AG04450 (cell line): ENCODE measurements around the gene EBPL. TPM values are rescaled to one million over a fixed set of nuclear protein-coding genes. Genes with fewer than 3 reads are reported as not detected.

Experiments used
- CTCF ChIA-PET: fragments of 300-600, 350-600 bp; formaldehyde crosslinking; extraction: SDS; loops from one replicate; lab custom pipeline; 2022; ENCODE audit warnings: antibody characterized with exemption, inconsistent platforms; lab: Charles Lee
- POLR2A ChIA-PET: fragments of 350-600 bp; formaldehyde crosslinking; extraction: SDS; loops from one replicate; lab custom pipeline; 2021; ENCODE audit warnings: antibody characterized with exemption, inconsistent platforms; lab: Yijun Ruan, JAX
- DNase-seq: peaks from one replicate; pipeline ENCODE4 v3.0.0-alpha.2; 2011; ENCODE audit warnings: low read depth, low spot score
- H3K27ac ChIP-seq: one replicate; pipeline ENCODE4 v1.5.1; 2012; ENCODE audit warnings: low read depth, low read length, control low read depth
- H3K27me3 ChIP-seq: one replicate; pipeline ENCODE4 v1.6.0; 2012; ENCODE audit warnings: low read length; ENCODE audit not compliant: control insufficient read depth, insufficient read depth
- H3K4me3 ChIP-seq: 2 replicates; pipeline ENCODE4 v1.5.1; 2011; ENCODE audit warnings: mild to moderate bottlenecking, low read depth, low read length, control low read depth
- H3K9me3 ChIP-seq: 2 replicates; pipeline ENCODE4 v1.5.1; 2012; ENCODE audit warnings: low read length; ENCODE audit not compliant: control insufficient read depth, insufficient read depth
- CTCF ChIP-seq: IDR thresholded peaks from 2 replicates; pipeline ENCODE4 v1.5.1; 2011; ENCODE audit warnings: low read depth, low read length, control low read depth, inconsistent platforms
- polyA plus RNA-seq: library from polyadenylated mRNA; depleted of rRNA; stranded (reverse); fragments of >200 nt; gene quantifications from 2 replicates; pipeline ENCODE4 v1.2.3, GENCODE V29; 2011

EBPL gene
- polyA plus RNA-seq, 1 experiment = 131 TPM

GRCh38 chr13:49690133-49690994 is 922 bp downstream of the EBPL start:
- DNase-seq = peak; percentile 55
- Histone ChIP-seq H3K9me3 (no peaks in the 10 kb centered on the region), H3K27me3 (no peaks in the 10 kb centered on the region), H3K27ac (peak overlapping the region; percentile 65), H3K4me3 (peak overlapping the region; percentile 82)
- ChIA-PET CTCF (interaction anchor here (0.7 to 1.0 kb wide), 2 partner anchors 11 to 288 kb away, joined by 3 read pairs; no protein-coding TSS in a partner anchor), POLR2A (interaction anchor here (0.6 to 1.4 kb wide), 6 partner anchors 9 to 1301 kb away, joined by 3 to 17 read pairs (median 4); partner anchors contain the start of gene KPNA3)
- TF ChIP-seq CTCF = no peak

GRCh38 chr13:49683489-49683888 is 7.8 kb downstream of the EBPL start:
- ChIA-PET POLR2A (no interaction called here), CTCF (interaction anchor here (1.4 kb wide), 1 partner anchor 253 kb away, joined by 3 read pairs; the partner anchor contains the start of gene SPRYD7)
- DNase-seq = no peak
- H3K9me3 ChIP-seq = peaks cover 3% of the 10 kb centered on the region; the same call in 1 of the 2 replicates
- H3K27me3 ChIP-seq = no peaks in the 10 kb centered on the region
- TF ChIP-seq CTCF = no peak
- no peak overlapping the region for H3K4me3 ChIP-seq
- no peak overlapping the region for H3K27ac ChIP-seq

- Histone ChIP-seq H3K9me3 (peaks cover 8% of the 10 kb centered on the region; the same call in 1 of the 2 replicates), H3K27me3 (no peaks in the 10 kb centered on the region), H3K27ac (no peak overlapping the region), H3K4me3 (no peak overlapping the region)
- POLR2A ChIA-PET = no interaction called here
- CTCF ChIA-PET = interaction anchor here (1.4 kb wide), 1 partner anchor 254 kb away, joined by 3 read pairs; the partner anchor contains the start of gene SPRYD7
- DNase-seq = no peak
- TF ChIP-seq CTCF = no peak
These were observed 9.3 kb downstream of the EBPL start for GRCh38 chr13:49681842-49682435.

GRCh38 chr13:49679246-49679645 is 12.0 kb downstream of the EBPL start:
- Histone ChIP-seq H3K9me3 (peaks cover 8% of the 10 kb centered on the region; the same call in 1 of the 2 replicates), H3K27me3 (no peaks in the 10 kb centered on the region), H3K4me3 (no peak overlapping the region), H3K27ac (no peak overlapping the region)
- ChIA-PET POLR2A (no interaction called here), CTCF (interaction anchor here (1.1 kb wide), 1 partner anchor 10 kb away, joined by 3 read pairs; no protein-coding TSS in a partner anchor)
- 0 out of 2 replicates have a peak, but pooled peaks have one; percentile 10 for TF ChIP-seq CTCF
- DNase-seq = no peak
